Stimulated activated naive CD4-positive, alpha-beta T cell treated with Interleukin-2 at 50 U/mL for 16 hours (primary cell): Measurements from ENCODE around the gene RTF1.
"Not testable (repeated sequence)": the region's sequence is repeated elsewhere in the genome, so short reads cannot be mapped to it uniquely, and the experiment has no call there.

Experiments
- DNase-seq: peaks from one replicate; lab custom pipeline; 2025; lab: John Stamatoyannopoulos, UW

The RTF1 gene

GRCh38 chr15:41437448-41437847 is 20.6 kb downstream of the RTF1 start:
- no peak for DNase-seq

- no peak for DNase-seq
Observed at GRCh38 chr15:41438206-41438605, 21.3 kb downstream of the RTF1 start.

- not testable (repeated sequence) for DNase-seq
Observed at GRCh38 chr15:41438745-41439144, 21.9 kb downstream of the RTF1 start.

- DNase-seq = no peak
Observed at GRCh38 chr15:41443275-41443674, 26.4 kb downstream of the RTF1 start.

- DNase-seq = no peak
Observed at GRCh38 chr15:41445399-41445798, 28.5 kb downstream of the RTF1 start.

- DNase-seq = no peak
Observed at GRCh38 chr15:41462084-41462795, 45.3 kb downstream of the RTF1 start.

- DNase-seq = no peak
Observed at GRCh38 chr15:41464889-41465580, 48.1 kb downstream of the RTF1 start.

- DNase-seq = peak; percentile 6
Observed at GRCh38 chr15:41465822-41466421, 49.0 kb downstream of the RTF1 start.

- DNase-seq = no peak
Observed at GRCh38 chr15:41466711-41467110, 49.8 kb downstream of the RTF1 start.

GRCh38 chr15:41469644-41470043 is 52.7 kb downstream of the RTF1 start:
- not testable (repeated sequence) for DNase-seq

GRCh38 chr15:41473418-41473817 is 56.5 kb downstream of the RTF1 start:
- DNase-seq = no peak

- no peak for DNase-seq
Observed at GRCh38 chr15:41474436-41474835, 57.5 kb downstream of the RTF1 start.

GRCh38 chr15:41474941-41475340 is 58.0 kb downstream of the RTF1 start:
- DNase-seq = no peak

- DNase-seq = no peak
Observed at GRCh38 chr15:41476416-41477048, 59.6 kb downstream of the RTF1 start.

- no peak for DNase-seq
Observed at GRCh38 chr15:41480396-41481140, 63.7 kb downstream of the RTF1 start.

GRCh38 chr15:41482110-41482877 is 65.4 kb downstream of the RTF1 start:
- DNase-seq = no peak

- peak; percentile 11 for DNase-seq
Observed at GRCh38 chr15:41483115-41483514, 66.2 kb downstream of the RTF1 start.

GRCh38 chr15:41483519-41483918 is 66.6 kb downstream of the RTF1 start:
- DNase-seq = no peak

- no peak for DNase-seq
Observed at GRCh38 chr15:41484937-41485625, 68.2 kb downstream of the RTF1 start.

- no peak for DNase-seq
Observed at GRCh38 chr15:41486286-41486685, 69.4 kb downstream of the RTF1 start.

- DNase-seq = no peak
Observed at GRCh38 chr15:41487381-41487780, 70.5 kb downstream of the RTF1 start.
